BLaER1 (cell line): ENCODE data around the gene MICAL1.

Experiments used
- H3K27ac ChIP-seq: shearing (Covaris generic); formaldehyde crosslinking; 2 replicates; pipeline ENCODE4 v1.8.1; 2022
- H3K27me3 ChIP-seq: shearing (Covaris generic); formaldehyde crosslinking; 2 replicates; pipeline ENCODE4 v1.8.1; 2022
- H3K36me3 ChIP-seq: shearing (Covaris generic); formaldehyde crosslinking; 2 replicates; pipeline ENCODE4 v1.8.1; 2022
- H3K4me1 ChIP-seq: shearing (Covaris generic); formaldehyde crosslinking; 2 replicates; pipeline ENCODE4 v1.8.1; 2022
- H3K4me2 ChIP-seq: shearing (Covaris generic); formaldehyde crosslinking; 2 replicates; pipeline ENCODE4 v1.8.1; 2022
- H3K4me3 ChIP-seq: shearing (Covaris generic); formaldehyde crosslinking; 2 replicates; pipeline ENCODE4 v1.8.1; 2022
- H3K9ac ChIP-seq: shearing (Covaris generic); formaldehyde crosslinking; 2 replicates; pipeline ENCODE4 v1.8.1; 2022
- H3K9me3 ChIP-seq: shearing (Covaris generic); formaldehyde crosslinking; 2 replicates; pipeline ENCODE4 v1.8.1; 2022
- H4K20me1 ChIP-seq: shearing (Covaris generic); formaldehyde crosslinking; 2 replicates; pipeline ENCODE4 v1.8.1; 2022
- Cebpa-rat ChIP-seq: shearing (Covaris generic); IDR thresholded peaks from 2 replicates; pipeline ENCODE4 v1.8.1; 2022

Gene MICAL1

GRCh38 chr6:109448615-109449014 lies 7.0 kb downstream of the MICAL1 start:
- Histone ChIP-seq H3K4me2 (peak overlapping the region; percentile 96), H3K4me1 (peaks cover 85% of the 10 kb centered on the region), H3K9me3 (no peaks in the 10 kb centered on the region), H3K27ac (peak overlapping the region; percentile 100), H3K9ac (peak overlapping the region; percentile 75), H4K20me1 (peaks cover 66% of the 10 kb centered on the region), H3K4me3 (no peak overlapping the region), H3K27me3 (no peaks in the 10 kb centered on the region), H3K36me3 (peaks cover 87% of the 10 kb centered on the region)
- no peak for TF ChIP-seq Cebpa-rat

DNA sequence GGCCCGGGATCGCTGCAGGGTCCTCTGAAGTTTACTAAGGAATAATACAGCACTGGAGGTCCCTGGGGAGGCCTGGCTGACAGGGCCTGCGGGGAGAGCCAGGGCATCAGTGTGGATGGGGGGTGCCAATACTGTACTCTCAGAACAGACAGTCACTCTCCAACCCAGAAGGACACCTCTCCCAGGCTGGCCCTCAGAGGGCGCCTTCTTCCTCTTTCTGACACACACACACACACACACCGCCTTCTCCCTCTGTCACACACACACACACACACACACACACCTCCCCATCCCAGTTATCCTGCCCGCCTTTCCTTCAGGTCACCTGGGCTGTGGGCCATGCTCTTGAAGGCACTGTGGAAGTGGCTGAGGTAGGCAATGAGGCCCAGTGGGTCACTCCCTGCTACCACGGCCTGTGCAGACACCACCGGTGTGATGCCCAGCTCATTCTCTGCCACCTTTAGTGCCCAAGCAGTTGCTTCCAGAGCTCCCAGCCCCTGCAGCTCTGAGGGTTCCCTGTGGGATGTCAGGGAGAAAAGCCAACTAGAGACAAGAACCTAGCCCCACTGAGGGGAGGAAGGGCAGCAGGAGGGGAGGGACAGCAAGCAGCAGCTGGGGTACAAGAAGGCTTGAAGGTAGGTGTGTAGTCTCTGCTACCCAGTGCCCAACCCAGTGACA lies 7.6 kb downstream of the MICAL1 start:
- Histone ChIP-seq H3K9me3 (no peaks in the 10 kb centered on the region), H3K27me3 (no peaks in the 10 kb centered on the region), H3K4me2 (peak overlapping the region; percentile 96), H3K9ac (peak overlapping the region; percentile 75), H3K4me3 (no peak overlapping the region), H3K36me3 (peaks cover 88% of the 10 kb centered on the region), H3K4me1 (peaks cover 85% of the 10 kb centered on the region), H4K20me1 (peaks cover 72% of the 10 kb centered on the region), H3K27ac (peak overlapping the region; percentile 100)
- no peak for TF ChIP-seq Cebpa-rat

GRCh38 chr6:109447087-109447486 lies 8.5 kb downstream of the MICAL1 start:
- Histone ChIP-seq H3K4me2 (no peak overlapping the region), H4K20me1 (peaks cover 81% of the 10 kb centered on the region), H3K36me3 (peaks cover 88% of the 10 kb centered on the region), H3K27me3 (no peaks in the 10 kb centered on the region), H3K4me3 (no peak overlapping the region), H3K9me3 (no peaks in the 10 kb centered on the region), H3K4me1 (peaks cover 85% of the 10 kb centered on the region), H3K27ac (0 out of 2 replicates have a peak overlapping the region, but pooled peaks have one; percentile 30), H3K9ac (peak overlapping the region; percentile 24; the same call in 1 of the 2 replicates)
- no peak for TF ChIP-seq Cebpa-rat

DNA sequence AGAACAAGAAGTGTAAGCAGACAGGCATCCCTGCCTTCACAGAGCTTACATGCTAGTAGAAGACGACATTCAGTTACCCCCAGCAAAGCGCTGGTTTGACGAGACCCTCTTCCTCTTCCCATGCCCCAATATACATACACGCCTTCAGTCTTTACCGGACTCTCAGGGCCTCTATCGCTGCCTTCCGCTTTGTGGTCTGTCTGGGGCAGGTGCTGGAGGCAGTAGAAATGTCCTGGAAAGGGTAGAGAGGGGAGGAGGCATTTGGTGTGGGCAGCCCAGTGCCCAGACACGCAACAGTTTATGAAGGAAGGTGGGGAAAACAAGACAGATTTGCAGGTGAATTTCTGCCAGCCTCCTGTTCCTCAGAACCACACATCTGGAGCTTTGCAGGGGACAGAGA lies 9.0 kb downstream of the MICAL1 start:
- H3K4me2 ChIP-seq = no peak overlapping the region
- H3K4me3 ChIP-seq = no peak overlapping the region
- TF ChIP-seq Cebpa-rat = no peak
- H3K27me3 ChIP-seq = no peaks in the 10 kb centered on the region
- peaks cover 85% of the 10 kb centered on the region for H3K4me1 ChIP-seq
- no peaks in the 10 kb centered on the region for H3K9me3 ChIP-seq
- H3K27ac ChIP-seq = 0 out of 2 replicates have a peak overlapping the region, but pooled peaks have one; percentile 30
- peak overlapping the region; percentile 24; the same call in 1 of the 2 replicates for H3K9ac ChIP-seq
- H3K36me3 ChIP-seq = peaks cover 86% of the 10 kb centered on the region
- H4K20me1 ChIP-seq = peaks cover 87% of the 10 kb centered on the region

GRCh38 chr6:109446072-109446471 lies 9.5 kb downstream of the MICAL1 start:
- no peak overlapping the region for H3K4me2 ChIP-seq
- H4K20me1 ChIP-seq = peaks cover 89% of the 10 kb centered on the region
- peaks cover 84% of the 10 kb centered on the region for H3K4me1 ChIP-seq
- peak overlapping the region; percentile 24; the same call in 1 of the 2 replicates for H3K9ac ChIP-seq
- TF ChIP-seq Cebpa-rat = no peak
- H3K27me3 ChIP-seq = no peaks in the 10 kb centered on the region
- no peaks in the 10 kb centered on the region for H3K9me3 ChIP-seq
- H3K4me3 ChIP-seq = no peak overlapping the region
- H3K36me3 ChIP-seq = peaks cover 81% of the 10 kb centered on the region
- no peak overlapping the region for H3K27ac ChIP-seq

DNA sequence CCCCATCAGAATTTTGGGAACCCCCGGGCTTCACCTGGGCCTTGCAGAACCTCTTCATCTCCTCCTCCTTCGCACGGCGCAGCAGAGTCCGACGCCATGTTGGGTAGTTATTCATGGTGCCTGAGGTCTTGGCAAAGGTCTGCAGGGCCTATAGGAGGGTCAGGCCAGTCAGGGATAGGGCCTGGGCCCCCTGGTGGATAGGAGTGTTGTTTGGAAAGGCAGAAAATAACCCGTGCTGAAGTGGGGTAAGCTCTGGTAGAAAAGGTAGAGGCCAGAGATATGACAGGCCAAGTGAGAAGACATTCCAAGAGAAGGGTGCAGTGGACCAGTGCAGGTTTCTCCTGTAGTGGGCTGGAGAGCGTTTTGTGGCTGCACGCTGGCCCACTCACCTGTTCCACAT lies 10.2 kb downstream of the MICAL1 start:
- no peak overlapping the region for H3K4me3 ChIP-seq
- peaks cover 86% of the 10 kb centered on the region for H4K20me1 ChIP-seq
- H3K9ac ChIP-seq = no peak overlapping the region
- H3K36me3 ChIP-seq = peaks cover 79% of the 10 kb centered on the region
- peak overlapping the region; percentile 19; the same call in 1 of the 2 replicates for H3K27ac ChIP-seq
- peaks cover 77% of the 10 kb centered on the region for H3K4me1 ChIP-seq
- H3K27me3 ChIP-seq = no peaks in the 10 kb centered on the region
- no peak for TF ChIP-seq Cebpa-rat
- H3K4me2 ChIP-seq = no peak overlapping the region
- no peaks in the 10 kb centered on the region for H3K9me3 ChIP-seq

DNA sequence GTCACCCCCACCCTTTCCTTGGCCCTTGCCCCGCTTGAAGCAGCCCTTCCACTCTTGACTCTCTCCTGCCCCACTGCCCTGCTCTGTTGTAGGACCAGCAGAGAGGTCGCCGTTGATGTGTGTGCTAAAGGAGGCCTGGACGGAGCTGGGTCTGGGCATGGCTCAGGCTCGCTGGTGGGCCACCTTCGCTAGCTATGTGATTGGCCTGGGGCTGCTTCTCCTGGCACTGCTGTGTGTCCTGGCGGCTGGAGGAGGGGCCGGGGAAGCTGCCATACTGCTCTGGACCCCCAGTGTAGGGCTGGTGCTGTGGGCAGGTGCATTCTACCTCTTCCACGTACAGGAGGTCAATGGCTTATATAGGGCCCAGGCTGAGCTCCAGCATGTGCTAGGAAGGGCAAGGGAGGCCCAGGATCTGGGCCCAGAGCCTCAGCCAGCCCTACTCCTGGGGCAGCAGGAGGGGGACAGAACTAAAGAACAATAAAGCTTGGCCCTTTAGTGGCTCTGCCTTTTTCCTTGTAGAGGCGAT lies 12.1 kb downstream of the MICAL1 start:
- H3K27ac ChIP-seq = no peak overlapping the region; the same call in 1 of the 2 replicates
- no peak overlapping the region for H3K4me2 ChIP-seq
- H3K27me3 ChIP-seq = no peaks in the 10 kb centered on the region; the same call in 1 of the 2 replicates
- no peak overlapping the region for H3K4me3 ChIP-seq
- H3K9ac ChIP-seq = no peak overlapping the region
- peaks cover 68% of the 10 kb centered on the region for H3K4me1 ChIP-seq
- peaks cover 66% of the 10 kb centered on the region for H3K36me3 ChIP-seq
- TF ChIP-seq Cebpa-rat = no peak
- H4K20me1 ChIP-seq = peaks cover 67% of the 10 kb centered on the region
- H3K9me3 ChIP-seq = no peaks in the 10 kb centered on the region

DNA sequence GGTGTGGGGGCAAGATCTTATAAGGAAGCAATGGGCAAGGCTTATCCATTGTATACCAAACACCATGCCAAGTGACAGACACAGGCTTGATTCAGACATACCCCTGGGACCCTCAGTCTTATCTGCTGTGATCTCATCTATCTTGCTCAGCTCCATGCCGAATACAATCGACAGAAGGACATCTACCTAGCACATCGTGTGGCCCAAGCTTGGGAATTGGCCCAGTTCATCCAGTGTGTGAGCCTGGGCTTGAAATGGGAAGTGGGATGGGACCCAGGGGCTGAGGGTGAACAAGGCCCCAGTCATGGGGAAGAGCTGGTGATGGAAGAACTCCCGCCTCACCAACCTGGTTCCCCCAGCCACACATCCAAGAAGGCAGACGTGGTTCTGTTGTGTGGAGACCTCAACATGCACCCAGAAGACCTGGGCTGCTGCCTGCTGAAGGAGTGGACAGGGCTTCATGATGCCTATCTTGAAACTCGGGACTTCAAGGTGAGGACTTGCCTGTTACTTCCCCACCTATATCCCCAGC lies 13.1 kb downstream of the MICAL1 start:
- H3K4me1 ChIP-seq = peaks cover 58% of the 10 kb centered on the region

DNA sequence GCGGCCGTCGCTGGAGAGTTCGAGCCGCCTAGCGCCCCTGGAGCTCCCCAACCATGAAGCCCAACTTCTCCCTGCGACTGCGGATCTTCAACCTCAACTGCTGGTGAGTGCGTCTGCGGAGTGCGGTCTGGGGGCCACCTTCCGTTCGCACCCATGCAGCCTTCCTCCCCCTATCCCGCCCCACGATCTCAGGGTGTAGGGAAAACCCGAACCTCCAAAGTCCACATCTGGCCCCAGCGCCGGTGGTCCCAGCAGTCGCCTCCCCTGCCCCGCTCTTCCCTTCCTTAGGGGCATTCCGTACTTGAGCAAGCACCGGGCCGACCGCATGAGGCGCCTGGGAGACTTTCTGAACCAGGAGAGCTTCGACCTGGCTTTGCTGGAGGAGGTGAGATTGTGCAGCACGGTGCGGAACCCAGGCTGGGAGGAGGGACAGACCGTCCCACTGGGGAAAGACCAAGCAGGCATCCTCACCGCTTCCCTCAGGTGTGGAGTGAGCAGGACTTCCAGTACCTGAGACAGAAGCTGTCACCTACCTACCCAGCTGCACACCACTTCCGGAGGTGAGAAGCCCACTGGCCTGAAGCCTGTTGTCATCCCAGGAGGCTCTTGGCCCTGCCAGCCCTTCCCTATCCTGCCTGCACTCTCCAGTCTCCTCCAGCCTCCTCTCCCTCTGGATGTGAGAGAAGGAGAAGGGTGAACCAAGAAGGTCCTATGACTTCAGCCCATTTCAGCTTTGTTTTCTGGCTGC lies 14.3 kb downstream of the MICAL1 start:
- Histone ChIP-seq H3K4me2 (peak overlapping the region; percentile 99), H3K9me3 (no peaks in the 10 kb centered on the region), H3K4me1 (peaks cover 47% of the 10 kb centered on the region), H3K36me3 (peaks cover 45% of the 10 kb centered on the region), H3K27me3 (no peaks in the 10 kb centered on the region; the same call in 1 of the 2 replicates), H4K20me1 (peaks cover 45% of the 10 kb centered on the region), H3K27ac (peak overlapping the region; percentile 96), H3K9ac (peak overlapping the region; percentile 95), H3K4me3 (peak overlapping the region; percentile 90)
- no peak for TF ChIP-seq Cebpa-rat

More for the DNA sequence above, 13.1 kb downstream of the MICAL1 start:
- Histone ChIP-seq H3K36me3 (peaks cover 57% of the 10 kb centered on the region), H3K27me3 (no peaks in the 10 kb centered on the region; the same call in 1 of the 2 replicates), H3K9me3 (no peaks in the 10 kb centered on the region), H4K20me1 (peaks cover 57% of the 10 kb centered on the region), H3K4me2 (peak overlapping the region; percentile 99), H3K27ac (0 out of 2 replicates have a peak overlapping the region, but pooled peaks have one; percentile 96), H3K9ac (peak overlapping the region; percentile 95; the same call in 1 of the 2 replicates), H3K4me3 (peak overlapping the region; percentile 90)
- no peak for TF ChIP-seq Cebpa-rat
